Lung (tissue), 12 donors: ENCODE data around the gene KCNH5. TPM values are rescaled to one million over a fixed set of nuclear protein-coding genes. Genes with fewer than 3 reads are reported as not detected.

Experiments used
- ATAC-seq: fragments of 200-7000 bp; cut with Tn5 transposase; one replicate; pipeline ENCODE4 v1.9.1; 2020; ENCODE audit warnings: moderate number of reproducible peaks; ENCODE audit not compliant: insufficient read depth, low FRiP score
- DNase-seq, 3 donors: peaks; one replicate each; pipeline ENCODE4 v3.0.0-alpha.2; 2013 to 2017
- H3K27ac ChIP-seq, 2 donors: one replicate each; pipeline ENCODE4 v1.5.1; 2013; ENCODE audit warnings: mild to moderate bottlenecking in 2 of 2, moderate library complexity in 2 of 2, control low read depth in 1 of 2, inconsistent platforms in 1 of 2, low read depth in 1 of 2, low read length in 1 of 2
- H3K27me3 ChIP-seq, 3 donors: one replicate each; pipeline ENCODE4 v1.5.1; 2013; ENCODE audit warnings: low read length in 2 of 3; ENCODE audit not compliant: control insufficient read depth in 3 of 3, insufficient read depth in 3 of 3
- H3K36me3 ChIP-seq, 4 donors: one replicate each; pipeline ENCODE4 v1.5.1; 2013; ENCODE audit warnings: low read length in 4 of 4, mild to moderate bottlenecking in 1 of 4, moderate library complexity in 1 of 4; ENCODE audit not compliant: control insufficient read depth in 4 of 4, insufficient read depth in 4 of 4
- H3K4me1 ChIP-seq, 5 donors: one replicate each; pipeline ENCODE4 v1.5.1; 2013; ENCODE audit warnings: low read length in 5 of 5, mild to moderate bottlenecking in 2 of 5, moderate library complexity in 1 of 5; ENCODE audit not compliant: control insufficient read depth in 5 of 5, insufficient read depth in 5 of 5
- H3K4me3 ChIP-seq: one replicate; pipeline ENCODE4 v1.5.1; 2013; ENCODE audit warnings: mild to moderate bottlenecking, control low read depth, moderate library complexity
- H3K9ac ChIP-seq, 2 donors: one replicate each; pipeline ENCODE4 v1.5.1; 2013; ENCODE audit warnings: low read length in 2 of 2, control low read depth in 1 of 2; ENCODE audit not compliant: insufficient read depth in 1 of 2
- H3K9me3 ChIP-seq, 4 donors: one replicate each; pipeline ENCODE4 v1.5.1; 2013; ENCODE audit warnings: low read length in 3 of 4, mild to moderate bottlenecking in 1 of 4, moderate library complexity in 1 of 4; ENCODE audit not compliant: control insufficient read depth in 4 of 4, insufficient read depth in 3 of 4
- CTCF ChIP-seq: IDR thresholded peaks from 2 replicates; pipeline ENCODE4 v1.5.1; 2012; ENCODE audit warnings: mild to moderate bottlenecking; ENCODE audit errors: control extremely low read depth, extremely low read depth
- WGBS, 2 donors: extraction: QIAGEN DNeasy Blood & Tissue Kit; methylation state at CpG; one replicate each; pipeline ENCODE4 v1.1.7; 2013; 5-methylcytosine and 5-hydroxymethylcytosine counted together
- polyA plus RNA-seq, 2 donors: library from polyadenylated mRNA; stranded (reverse); fragments of 200-250 nt; gene quantifications; one replicate each; pipeline ENCODE4 v1.2.1, GENCODE V29; 2013
- total RNA-seq, 2 donors: library from RNA; depleted of rRNA in 1 of 2; stranded (reverse); fragments of >200 nt in 1 of 2; gene quantifications; one replicate each; pipeline ENCODE4 v1.2.1, GENCODE V29; 2014 to 2021
- donor health status: control.
- donor health status: control.
- donor health status: Bipolar disorder and iron deficiency.
- donor health status: healthy.
- donor health status: DM: yes; HTN: yes; CAD: no.

Gene KCNH5
- total and polyA plus RNA-seq, 4 donors = 0.03 to 0.40 (median 0.08) TPM; not detected in 1

GRCh38 chr14:63027719-63028118 is 17.5 kb downstream of the KCNH5 start:
- Histone ChIP-seq H3K27me3 (no peaks in the 10 kb centered on the region), H3K36me3 (no peaks in the 10 kb centered on the region), H3K4me3 (no peak overlapping the region), H3K27ac (no peak overlapping the region), H3K9ac (no peak overlapping the region), H3K4me1 (no peaks in the 10 kb centered on the region), H3K9me3 (no peaks in the 10 kb centered on the region)
- no peak for TF ChIP-seq CTCF
- 51 to 69% methylated on average over 1 of the region's 1 CpG for WGBS, 2 donors
- DNase-seq (no peak), ATAC-seq (no peak)

- Histone ChIP-seq H3K9me3 (peaks cover 0 to under 1% (median 0%) of the 10 kb centered on the region in 4 donors), H3K4me1 (no peaks in the 10 kb centered on the region), H3K36me3 (no peaks in the 10 kb centered on the region), H3K9ac (no peak overlapping the region), H3K27me3 (no peaks in the 10 kb centered on the region), H3K4me3 (no peak overlapping the region), H3K27ac (no peak overlapping the region)
- ATAC-seq (no peak), DNase-seq (no peak)
- 95 to 96% methylated on average over 2 of the region's 2 CpGs for WGBS, 2 donors
- no peak for TF ChIP-seq CTCF
Observed at GRCh38 chr14:63026491-63026890, 18.8 kb downstream of the KCNH5 start.

- no peak overlapping the region for H3K27ac ChIP-seq
- no peak for DNase-seq
- H3K4me3 ChIP-seq = no peak overlapping the region
- H3K4me1 ChIP-seq = peaks cover 0 to 4% (median 0%) of the 10 kb centered on the region in 5 donors
- no peaks in the 10 kb centered on the region for H3K36me3 ChIP-seq
- no peak for ATAC-seq
- H3K9me3 ChIP-seq = no peaks in the 10 kb centered on the region
- no peak for TF ChIP-seq CTCF
- no peaks in the 10 kb centered on the region for H3K27me3 ChIP-seq
- H3K9ac ChIP-seq = no peak overlapping the region
- 83 to 87% methylated on average over 4 of the region's 4 CpGs for WGBS, 2 donors
Observed at GRCh38 chr14:63014621-63015020, 30.6 kb downstream of the KCNH5 start.

GRCh38 chr14:63012171-63012570 is 33.1 kb downstream of the KCNH5 start:
- no peak for ATAC-seq
- no peak overlapping the region for H3K27ac ChIP-seq
- H3K9ac ChIP-seq = no peak overlapping the region
- H3K4me3 ChIP-seq = no peak overlapping the region
- DNase-seq = no peak
- no peaks in the 10 kb centered on the region for H3K27me3 ChIP-seq
- 89 to 92% methylated on average over 3 of the region's 3 CpGs for WGBS, 2 donors
- no peaks in the 10 kb centered on the region for H3K9me3 ChIP-seq
- no peak for TF ChIP-seq CTCF
- no peaks in the 10 kb centered on the region for H3K36me3 ChIP-seq
- peaks cover 0 to 4% (median 0%) of the 10 kb centered on the region in 5 donors for H3K4me1 ChIP-seq
